Effector CD8-positive, alpha-beta T cell (primary cell): Measurements from ENCODE around the gene DRG2.

ENCODE experiments used
- DNase-seq: peaks from one replicate; lab custom pipeline; 2025; lab: John Stamatoyannopoulos, UW

The DRG2 gene

GRCh38 chr17:18117533-18117932, 29.8 kb downstream of the DRG2 start:
- no peak for DNase-seq

DNA sequence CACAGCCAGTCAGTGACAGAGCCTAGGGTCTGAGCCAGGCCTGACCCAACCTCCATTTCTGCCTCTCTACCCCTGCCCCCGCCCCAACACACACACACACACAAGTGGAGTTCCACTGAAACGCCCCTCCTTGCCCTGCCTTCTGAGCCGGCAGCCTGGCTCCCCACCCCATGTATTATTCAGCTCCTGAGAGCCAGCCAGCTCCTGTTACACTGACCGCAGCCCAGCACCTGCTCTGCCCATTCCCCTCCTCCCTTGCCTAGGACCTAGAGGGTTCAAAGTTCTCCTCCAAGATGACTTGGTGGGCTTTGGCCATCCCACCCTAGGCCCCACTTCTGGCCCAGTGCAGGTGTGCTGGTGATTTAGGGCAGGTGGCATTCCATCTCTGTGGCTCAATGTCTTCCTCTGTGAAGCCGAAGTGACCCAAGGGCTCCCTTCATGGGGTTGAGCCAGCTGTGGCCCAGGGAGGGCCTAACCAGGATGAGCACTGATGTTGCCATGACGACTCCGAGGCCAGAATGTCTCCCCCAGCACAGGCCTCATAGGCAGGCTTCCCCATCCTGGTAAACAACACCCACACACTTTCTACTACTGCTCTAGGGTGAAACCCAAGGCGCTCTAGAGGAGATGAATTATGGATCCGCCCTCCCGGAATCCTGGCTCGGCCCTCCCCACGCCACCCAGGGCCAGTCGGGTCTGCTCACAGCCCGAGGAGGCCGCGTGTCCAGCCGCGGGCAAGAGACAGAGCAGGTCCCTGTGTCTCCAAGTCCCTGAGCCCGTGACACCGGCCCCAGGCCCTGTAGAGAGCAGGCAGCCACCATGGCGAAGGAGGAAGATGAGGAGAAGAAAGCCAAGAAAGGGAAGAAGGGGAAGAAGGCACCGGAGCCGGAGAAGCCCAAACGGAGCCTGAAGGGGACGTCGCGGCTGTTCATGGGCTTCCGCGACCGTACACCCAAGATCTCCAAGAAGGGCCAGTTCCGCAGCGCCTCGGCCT, 30.5 kb downstream of the DRG2 start:
- DNase-seq, result no peak

GRCh38 chr17:18119166-18119745, 31.5 kb downstream of the DRG2 start:
- no peak for DNase-seq

- DNase-seq, result no peak
These were observed 32.2 kb downstream of the DRG2 start for GRCh38 chr17:18119938-18120337.

GRCh38 chr17:18120461-18121017, 32.8 kb downstream of the DRG2 start:
- DNase-seq, result no peak

DNA sequence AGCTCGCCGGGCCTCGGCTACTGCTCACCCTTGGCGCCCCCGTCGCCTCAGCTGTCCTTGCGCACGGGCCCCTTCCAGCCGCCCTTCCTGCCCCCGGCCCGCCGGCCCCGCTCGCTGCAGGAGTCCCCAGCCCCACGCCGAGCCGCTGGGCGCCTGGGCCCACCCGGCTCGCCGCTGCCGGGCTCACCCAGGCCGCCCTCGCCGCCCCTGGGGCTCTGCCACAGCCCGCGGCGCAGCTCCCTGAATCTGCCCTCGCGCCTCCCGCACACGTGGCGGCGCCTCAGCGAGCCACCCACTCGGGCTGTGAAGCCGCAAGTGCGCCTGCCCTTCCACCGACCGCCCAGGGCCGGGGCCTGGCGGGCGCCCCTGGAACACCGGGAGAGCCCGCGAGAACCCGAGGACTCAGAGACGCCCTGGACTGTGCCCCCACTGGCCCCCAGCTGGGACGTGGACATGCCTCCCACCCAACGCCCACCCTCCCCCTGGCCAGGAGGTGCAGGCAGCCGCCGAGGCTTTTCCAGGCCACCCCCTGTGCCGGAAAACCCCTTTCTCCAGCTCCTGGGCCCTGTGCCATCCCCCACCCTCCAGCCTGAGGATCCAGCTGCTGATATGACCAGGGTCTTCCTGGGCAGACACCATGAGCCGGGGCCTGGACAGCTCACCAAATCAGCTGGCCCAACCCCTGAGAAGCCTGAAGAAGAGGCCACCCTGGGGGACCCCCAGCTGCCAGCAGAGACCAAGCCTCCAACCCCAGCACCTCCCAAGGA, 33.6 kb downstream of the DRG2 start:
- DNase-seq, result no peak

GRCh38 chr17:18122990-18123753, 35.4 kb downstream of the DRG2 start:
- DNase-seq, result no peak

GRCh38 chr17:18124345-18125126, 36.8 kb downstream of the DRG2 start:
- DNase-seq, result no peak

- no peak for DNase-seq
These were observed 41.3 kb downstream of the DRG2 start for GRCh38 chr17:18129041-18129502.

DNA sequence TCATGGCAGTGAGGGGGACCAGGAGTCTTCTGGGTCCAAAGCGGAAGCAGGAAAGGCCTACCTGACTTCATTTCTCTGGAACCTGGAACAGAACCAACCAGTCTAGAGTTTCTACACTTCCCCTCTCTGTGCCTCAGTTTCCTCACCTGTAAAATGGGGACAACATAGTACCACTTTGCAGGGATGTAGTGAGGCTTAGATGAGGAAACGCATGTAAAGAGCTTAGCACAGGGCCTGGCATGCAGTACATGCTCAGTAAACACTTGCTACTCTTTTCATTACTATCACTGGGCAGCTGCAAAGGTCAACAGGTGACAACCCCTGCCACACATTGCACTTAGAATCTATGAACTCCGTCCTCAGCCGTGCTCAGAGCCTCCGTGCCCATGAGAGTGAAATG, 45.0 kb downstream of the DRG2 start:
- no peak for DNase-seq

- no peak for DNase-seq
These were observed 48.6 kb downstream of the DRG2 start for GRCh38 chr17:18136357-18136756.

GRCh38 chr17:18138065-18138749, 50.5 kb downstream of the DRG2 start:
- no peak for DNase-seq

DNA sequence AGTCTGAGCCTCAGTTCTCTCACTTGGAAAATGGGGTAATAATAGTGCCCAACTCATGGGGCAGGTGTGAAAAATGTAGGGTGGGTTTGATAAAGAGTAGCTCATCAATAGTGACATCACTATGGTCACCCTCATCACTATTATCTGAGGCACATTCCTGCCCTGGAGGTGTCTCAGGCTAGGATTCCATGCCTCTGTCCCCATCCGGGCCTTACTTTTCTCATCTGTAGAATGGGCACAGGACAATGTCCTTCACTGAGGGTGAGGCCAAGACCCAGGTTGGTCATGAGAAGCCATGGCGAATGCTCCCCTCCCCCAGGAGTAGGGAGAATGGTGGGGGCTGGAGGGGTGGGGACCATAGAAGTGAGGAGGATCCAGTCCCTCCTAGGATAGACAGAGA, 51.3 kb downstream of the DRG2 start:
- DNase-seq, result no peak

DNA sequence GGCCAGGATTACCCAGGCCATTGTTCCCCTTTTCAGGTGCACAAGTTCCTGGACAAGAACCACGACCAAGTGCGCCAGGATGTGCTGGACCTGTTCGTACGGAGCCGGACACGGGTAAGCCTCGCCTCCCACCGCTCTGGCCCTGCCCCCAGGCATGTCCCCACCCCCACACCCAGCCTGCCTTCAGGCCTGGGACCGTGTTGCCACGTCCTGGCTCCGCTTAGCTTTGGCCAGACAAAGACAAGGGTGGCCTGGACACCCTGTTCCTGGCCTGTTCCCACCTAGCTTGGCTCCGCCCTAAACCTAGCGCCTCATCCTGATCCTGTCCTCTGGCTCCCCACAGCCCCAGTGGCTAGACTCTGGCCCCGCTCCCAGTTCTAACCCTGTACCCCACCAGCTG, 51.8 kb downstream of the DRG2 start:
- DNase-seq, result no peak

DNA sequence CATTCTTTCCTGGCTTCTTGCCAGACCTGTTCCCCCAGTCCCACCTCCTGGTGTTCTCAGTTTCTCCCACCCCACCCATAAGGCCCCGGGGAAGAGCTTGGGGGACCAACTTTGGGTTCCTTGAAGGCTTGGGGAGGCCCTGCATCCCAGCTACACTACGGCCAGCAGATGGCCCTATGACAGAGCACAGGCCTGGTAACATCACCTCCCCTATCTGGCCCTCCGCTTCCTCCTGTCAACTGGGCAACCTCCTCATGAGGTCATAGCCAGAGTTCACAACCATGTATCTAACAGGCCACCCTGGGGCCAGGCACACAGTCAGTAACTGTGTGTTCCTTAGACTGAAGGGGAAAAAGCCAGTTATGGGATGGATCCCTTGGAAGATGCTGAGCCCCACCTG, 52.2 kb downstream of the DRG2 start:
- no peak for DNase-seq

DNA sequence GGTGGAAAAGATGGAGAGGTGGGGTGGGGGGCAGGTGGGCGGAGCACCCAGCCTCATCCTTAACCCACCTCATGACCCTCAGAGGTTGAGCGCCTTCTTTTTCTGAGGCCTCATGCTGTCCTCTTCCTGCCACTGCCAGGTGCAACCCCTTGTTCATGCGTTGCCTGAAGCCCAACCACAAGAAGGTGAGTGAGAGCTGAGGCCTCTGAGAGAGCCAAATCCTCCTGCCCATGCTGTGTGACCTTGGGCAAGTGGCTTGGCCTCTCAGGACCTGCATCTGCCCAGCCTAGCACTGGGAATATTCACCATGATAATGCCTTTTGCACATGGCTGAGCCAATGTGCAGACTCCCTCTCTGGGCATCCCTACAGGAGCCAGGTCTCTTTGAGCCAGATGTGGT, 52.9 kb downstream of the DRG2 start:
- DNase-seq, result no peak

DNA sequence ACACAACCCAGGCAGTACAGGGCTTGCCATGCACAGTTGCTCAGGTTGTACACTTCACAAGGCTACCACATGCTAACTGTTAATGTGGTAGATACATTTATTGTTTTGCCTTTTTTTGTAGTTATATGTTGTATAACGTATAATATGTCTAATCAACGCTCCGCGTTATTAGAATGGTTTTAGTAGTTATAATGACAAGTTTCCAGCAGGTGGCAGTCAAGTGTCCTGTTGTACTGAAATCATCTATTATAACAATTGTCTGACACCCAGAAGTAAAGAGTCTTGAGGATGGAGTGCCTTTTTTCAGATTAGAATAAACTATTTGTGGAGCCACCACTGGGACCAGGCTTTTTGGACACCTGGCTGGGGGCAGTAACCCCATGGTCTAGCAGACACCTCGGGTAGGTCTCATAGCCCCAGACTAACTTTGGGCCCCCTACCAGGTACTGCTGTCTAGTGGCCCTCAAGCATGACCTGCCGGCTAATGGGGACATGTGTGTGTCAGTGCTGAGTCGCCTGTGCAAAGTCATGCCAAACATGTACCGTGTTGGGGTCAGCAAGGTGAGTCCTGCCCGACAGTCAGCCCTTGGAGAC, 53.6 kb downstream of the DRG2 start:
- DNase-seq, result no peak

- DNase-seq, result no peak
These were observed 54.7 kb downstream of the DRG2 start for GRCh38 chr17:18142417-18142816.
